ENCODE data around the gene FBXO31. TPM values are rescaled to one million over a fixed set of nuclear protein-coding genes. Genes with fewer than 3 reads are reported as not detected.

Gene FBXO31
- total and polyA plus RNA-seq, 9 of the 15 experiments (the other 6 are each of a cell fraction or from before 2014, with no cell fraction given) = 0.18 to 33.3 (median 10.9) TPM

DNA sequence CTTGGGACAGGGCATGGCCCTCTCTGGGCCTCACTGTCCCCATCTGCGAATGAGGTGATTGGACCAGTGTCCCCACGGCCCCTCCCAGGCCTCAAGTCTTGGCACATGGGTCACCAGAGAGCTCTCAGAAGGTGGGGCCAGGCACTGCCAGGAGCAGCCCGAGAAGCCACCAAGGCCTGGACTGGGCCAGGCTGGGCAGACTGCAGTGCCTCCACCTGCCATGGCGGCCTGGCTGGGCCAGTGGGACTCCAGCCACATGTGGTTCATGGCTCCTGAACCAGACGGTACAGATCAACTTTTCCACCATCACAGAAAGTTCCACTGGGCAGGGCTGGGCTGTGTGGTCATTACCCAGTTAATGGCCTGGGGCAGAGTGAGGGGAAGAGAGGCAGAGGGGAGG is 86.2 kb downstream of the FBXO31 start:
- TF ChIP-seq GABPB2 (CRISPR knock-in tag; conservative IDR thresholded peaks at IDR 0.05) = no peak
- no peak for TF ChIP-seq HIVEP1 (CRISPR knock-in tag; IDR thresholded peaks at IDR 0.05)
- TF ChIP-seq POLR2G (IDR thresholded peaks at IDR 0.05; ENCODE audit: low read depth, low read length) = 0 out of 2 replicates have a peak, but pooled peaks have one; percentile 29
- TF ChIP-seq, protein P1, sequence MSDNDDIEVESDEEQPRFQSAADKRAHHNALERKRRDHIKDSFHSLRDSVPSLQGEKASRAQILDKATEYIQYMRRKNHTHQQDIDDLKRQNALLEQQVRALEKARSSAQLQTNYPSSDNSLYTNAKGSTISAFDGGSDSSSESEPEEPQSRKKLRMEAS (CRISPR knock-in tag; IDR thresholded peaks at IDR 0.05) = peak; percentile 31; the same call in 1 of the 2 replicates

More for the DNA sequence above, 86.2 kb downstream of the FBXO31 start:
- in situ Hi-C loops (cut with MboI) = no loop called here
- H4K20me1 ChIP-seq (replicated peaks; ENCODE audit: control insufficient read depth, insufficient read depth, low read length) = no peaks in the 10 kb centered on the region
- ChIA-PET CTCF (ENCODE audit: low intra/inter-chr PET ratio) (interaction anchor here (1.5 kb wide), 1 partner anchor 733 kb away, joined by 7 read pairs; no protein-coding TSS in a partner anchor), POLR2A (interaction anchor here (0.5 to 0.6 kb wide), 2 partner anchors 31 to 163 kb away, joined by 3 to 4 read pairs; no protein-coding TSS in a partner anchor)
- no peak overlapping the region for H3K27ac ChIP-seq (ENCODE audit: extremely low read depth, low read depth, low read length)
- H3K36me3 ChIP-seq (ENCODE audit: control insufficient read depth, insufficient read depth, low read length) = peaks cover 34% of the 10 kb centered on the region; the same call in 1 of the 3 replicates
- no peaks in the 10 kb centered on the region for H3K79me2 ChIP-seq (ENCODE audit: control insufficient read depth, insufficient read depth, low read length)
- WGBS (ENCODE audit: insufficient coverage, low coverage, missing lambda C conversion rate) = 40% methylated on average over 4 of the region's 5 CpGs
- peaks cover 5 to 26% of the 10 kb centered on the region in 2 experiments; a peak in 4 of 5 replicates for H3K4me1 ChIP-seq (replicated peaks in 1 of 2; ENCODE audit: control insufficient read depth in 2 of 2, insufficient read depth in 2 of 2, low read length in 2 of 2)
- BruUV-seq (replicated peaks) = no TSS peak
- H3K4me2 ChIP-seq (ENCODE audit: insufficient read depth, low read length) = no peak overlapping the region
- no peaks in the 10 kb centered on the region for H3K27me3 ChIP-seq (ENCODE audit: control insufficient read depth in 2 of 2, insufficient read depth in 2 of 2, low read length in 2 of 2)
- H3K9ac ChIP-seq (ENCODE audit: insufficient read depth in 1 of 2, low read depth in 2 of 2, low read length in 2 of 2) = peak overlapping the region in 1 of 2 experiments; percentile 61; a peak in 2 of 4 replicates
- ATAC-seq (no peak), FAIRE-seq (no peak), DNase-seq (ENCODE audit: extremely low read depth in 1 of 4, low spot score in 3 of 4) (no peak)
- no peak overlapping the region for H2AFZ ChIP-seq (ENCODE audit: low read depth, low read length)
- intact Hi-C loops (cut with micrococcal nuclease) = no loop called here
- no peak overlapping the region for H3K4me3 ChIP-seq
- no peaks in the 10 kb centered on the region for H3K9me3 ChIP-seq (replicated peaks; ENCODE audit: control insufficient read depth, insufficient read depth, low read depth, low read length)
- no peaks in the 10 kb centered on the region for H3K9me1 ChIP-seq (ENCODE audit: control insufficient read depth, insufficient read depth, low read length)

Data from K562 (cell line).